Esophagus muscularis mucosa (tissue), 4 donors: ENCODE data around the gene ALG12. TPM values are rescaled to one million over a fixed set of nuclear protein-coding genes. Genes with fewer than 3 reads are reported as not detected.

ENCODE experiments used
- DNase-seq: peaks from one replicate; pipeline ENCODE4 v3.0.0-alpha.2; 2017; ENCODE audit errors: extremely low spot score
- H3K27ac ChIP-seq, 4 donors: fragments of 200-600 bp; sonication (generic); replicated peaks in 1 of 4; 1 replicate in 3 of 4; 2 replicates in 1 of 4; pipeline ENCODE4 v1.5.1; 2016 to 2019; ENCODE audit warnings: mild to moderate bottlenecking in 1 of 4
- H3K27me3 ChIP-seq, 4 donors: fragments of 200-600 bp; sonication (generic); one replicate each; pipeline versions ENCODE4 v1.5.1 to v1.6.0; 2016 to 2019
- H3K36me3 ChIP-seq, 4 donors: fragments of 200-600 bp; sonication (generic); one replicate each; pipeline ENCODE4 v1.5.1; 2016 to 2019
- H3K4me1 ChIP-seq, 4 donors: fragments of 200-600 bp; sonication (generic); one replicate each; pipeline ENCODE4 v1.5.1; 2016 to 2019
- H3K4me3 ChIP-seq, 4 donors: fragments of 200-600 bp; sonication (generic); 1 replicate in 2 of 4; 2 replicates in 2 of 4; pipeline ENCODE4 v1.5.1; 2016 to 2019; ENCODE audit warnings: mild to moderate bottlenecking in 4 of 4, moderate library complexity in 1 of 4
- H3K9me3 ChIP-seq, 4 donors: fragments of 200-600 bp; sonication (generic); 1 replicate in 3 of 4; 2 replicates in 1 of 4; pipeline ENCODE4 v1.5.1; 2016 to 2019
- EP300 ChIP-seq: sonication (generic); formaldehyde crosslinking; IDR thresholded peaks from one replicate; pipeline ENCODE4 v1.6.1; 2017; ENCODE audit warnings: antibody characterized with exemption
- POLR2A ChIP-seq: fragments of 450-650 bp; IDR thresholded peaks from one replicate; pipeline ENCODE4 v1.6.1; 2017; ENCODE audit warnings: antibody characterized with exemption, moderate library complexity, mild to moderate bottlenecking, low read depth
- POLR2AphosphoS5 ChIP-seq, 2 donors: sonication (generic); formaldehyde crosslinking; IDR thresholded peaks; one replicate each; pipeline ENCODE4 v1.6.1; 2017; ENCODE audit warnings: antibody characterized with exemption in 2 of 2
- WGBS: methylation state at CpG from one replicate; pipeline ENCODE4 v1.1.5; 2018; 5-methylcytosine and 5-hydroxymethylcytosine counted together
- intact Hi-C: fragments of 100-400 bp; cut with DNase I; formaldehyde crosslinking; loops from one replicate; pipeline ENCODE4 v1.15.1; 2023
- total RNA-seq, 4 donors: library from RNA; depleted of rRNA; stranded (reverse); fragments of >200 nt; gene quantifications; one replicate each; pipeline versions ENCODE4 v1.1.0 to v1.2.1, GENCODE V29; 2016
- TF ChIP-seq, protein P1 (sequence below), 3 experiments: fragments of 200-600 bp in 2 of 3; fragments of 450-650 bp in 1 of 3; sonication (generic) in 2 of 3; IDR thresholded peaks; one replicate each; pipeline ENCODE4 v1.5.1; 2017 to 2019; ENCODE audit warnings: antibody characterized with exemption in 3 of 3, mild to moderate bottlenecking in 2 of 3, moderate library complexity in 1 of 3

The ALG12 gene
- total RNA-seq, 4 donors from 2014 or later = 17.7 to 28.0 (median 23.8) TPM

DNA sequence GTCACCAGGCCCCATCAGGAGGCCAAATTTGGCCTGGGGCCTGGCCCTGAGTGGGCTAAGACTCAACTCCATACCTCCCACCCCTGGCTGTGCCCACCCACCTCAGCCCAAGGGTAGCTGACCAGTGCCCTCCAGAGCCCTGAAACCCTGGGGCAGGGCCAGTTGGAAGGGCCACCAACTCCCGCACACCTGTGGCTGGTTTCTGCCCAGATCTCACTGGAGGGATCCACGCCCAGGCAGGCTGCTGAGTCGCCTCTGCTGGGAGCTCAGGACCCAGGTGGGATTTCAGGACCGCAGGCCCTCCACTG, 33.4 kb upstream of the ALG12 start:
- 80% methylated on average over 1 of the region's 4 CpGs for WGBS
- Histone ChIP-seq H3K4me3 (no peak overlapping the region), H3K4me1 (peaks cover 39 to 45% (median 40%) of the 10 kb centered on the region in 4 donors), H3K36me3 (no peaks in the 10 kb centered on the region), H3K27me3 (no peaks in the 10 kb centered on the region), H3K27ac (peak overlapping the region in 1 of 4 donors; percentile 57), H3K9me3 (no peaks in the 10 kb centered on the region)
- intact Hi-C loops = no loop called here
- no peak for TF ChIP-seq EP300
- TF ChIP-seq, protein P1, sequence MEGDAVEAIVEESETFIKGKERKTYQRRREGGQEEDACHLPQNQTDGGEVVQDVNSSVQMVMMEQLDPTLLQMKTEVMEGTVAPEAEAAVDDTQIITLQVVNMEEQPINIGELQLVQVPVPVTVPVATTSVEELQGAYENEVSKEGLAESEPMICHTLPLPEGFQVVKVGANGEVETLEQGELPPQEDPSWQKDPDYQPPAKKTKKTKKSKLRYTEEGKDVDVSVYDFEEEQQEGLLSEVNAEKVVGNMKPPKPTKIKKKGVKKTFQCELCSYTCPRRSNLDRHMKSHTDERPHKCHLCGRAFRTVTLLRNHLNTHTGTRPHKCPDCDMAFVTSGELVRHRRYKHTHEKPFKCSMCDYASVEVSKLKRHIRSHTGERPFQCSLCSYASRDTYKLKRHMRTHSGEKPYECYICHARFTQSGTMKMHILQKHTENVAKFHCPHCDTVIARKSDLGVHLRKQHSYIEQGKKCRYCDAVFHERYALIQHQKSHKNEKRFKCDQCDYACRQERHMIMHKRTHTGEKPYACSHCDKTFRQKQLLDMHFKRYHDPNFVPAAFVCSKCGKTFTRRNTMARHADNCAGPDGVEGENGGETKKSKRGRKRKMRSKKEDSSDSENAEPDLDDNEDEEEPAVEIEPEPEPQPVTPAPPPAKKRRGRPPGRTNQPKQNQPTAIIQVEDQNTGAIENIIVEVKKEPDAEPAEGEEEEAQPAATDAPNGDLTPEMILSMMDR (IDR thresholded peaks at IDR 0.05) = no peak
- DNase-seq = no peak

DNA sequence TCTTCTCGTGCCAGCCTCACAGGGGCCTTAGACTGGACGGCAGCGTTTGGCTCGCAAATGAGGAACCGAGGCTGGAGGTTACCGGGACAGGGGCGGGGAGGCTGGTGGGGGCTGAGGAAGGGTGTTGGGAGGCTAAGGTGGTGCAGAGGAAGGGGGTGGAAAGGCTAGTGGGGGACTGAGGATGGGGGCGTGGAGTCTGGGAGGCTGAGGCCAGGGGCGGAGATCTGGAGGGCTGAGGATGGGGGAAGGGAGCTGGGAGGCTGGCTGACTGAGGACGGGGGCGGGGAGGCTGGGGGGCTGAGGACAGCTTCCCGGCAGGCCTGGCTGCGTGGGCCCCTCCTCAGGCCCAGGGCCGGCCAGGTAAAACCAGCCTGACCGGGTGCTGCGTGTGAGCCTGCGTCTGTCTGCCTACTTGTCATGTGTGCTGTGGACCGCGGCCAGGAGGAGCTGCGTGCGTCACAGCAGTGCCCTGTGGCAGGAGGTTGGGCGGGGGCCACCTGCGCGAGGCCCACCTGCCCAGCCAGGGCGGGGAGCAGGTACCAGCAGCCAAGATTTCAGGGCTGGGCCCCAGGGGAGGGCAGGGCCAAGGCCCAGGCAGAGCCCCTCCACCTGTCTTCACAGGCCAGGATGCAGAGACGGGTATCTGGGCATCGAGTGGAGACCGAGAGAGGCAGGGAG, 32.9 kb upstream of the ALG12 start:
- Histone ChIP-seq H3K9me3 (no peaks in the 10 kb centered on the region), H3K4me3 (no peak overlapping the region), H3K36me3 (no peaks in the 10 kb centered on the region), H3K27me3 (no peaks in the 10 kb centered on the region), H3K27ac (peak overlapping the region in 1 of 4 donors; percentile 57), H3K4me1 (peaks cover 39 to 45% (median 40%) of the 10 kb centered on the region in 4 donors)
- intact Hi-C loops = no loop called here
- 83% methylated on average over 16 of the region's 28 CpGs for WGBS
- no peak for DNase-seq
- TF ChIP-seq, protein P1 (IDR thresholded peaks at IDR 0.05) = no peak
- TF ChIP-seq POLR2A = no peak
- no peak for TF ChIP-seq POLR2AphosphoS5 (IDR thresholded peaks at IDR 0.05)
- no peak for TF ChIP-seq EP300

DNA sequence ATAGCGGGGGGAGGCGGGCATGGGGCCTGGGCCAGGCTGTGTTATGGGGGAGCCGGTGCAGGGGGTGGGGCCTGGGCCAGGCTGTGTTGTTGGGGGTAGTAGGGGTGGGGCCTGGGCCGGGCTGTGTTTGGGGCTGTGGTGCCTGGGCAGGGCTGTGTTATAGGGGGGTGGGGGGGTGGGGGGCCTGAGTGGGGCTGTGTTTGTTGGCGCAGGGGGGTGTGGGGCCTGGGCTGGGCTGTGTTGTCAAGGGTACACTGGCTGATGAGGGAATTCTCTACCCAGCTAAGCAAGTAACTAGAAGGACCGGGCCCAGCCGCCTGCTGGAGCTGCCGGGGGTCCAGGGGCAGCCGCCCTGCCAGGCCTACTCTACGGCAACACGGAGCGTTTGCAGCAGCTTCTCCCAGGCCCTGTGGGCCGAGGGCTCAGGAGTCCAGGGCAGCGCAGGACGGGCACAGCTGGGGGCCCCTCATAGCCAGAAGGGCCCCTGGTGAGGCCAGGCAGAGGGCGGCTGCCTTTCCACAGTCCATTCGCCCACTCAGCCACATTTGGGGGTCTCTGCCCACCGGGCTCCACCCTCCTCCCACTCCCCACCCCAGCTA, 32.3 kb upstream of the ALG12 start:
- intact Hi-C loops = no loop called here
- peak overlapping the region in 1 of 4 donors; percentile 40 for H3K27ac ChIP-seq
- H3K9me3 ChIP-seq = no peaks in the 10 kb centered on the region
- TF ChIP-seq EP300 = no peak
- TF ChIP-seq POLR2AphosphoS5 (IDR thresholded peaks at IDR 0.05) = no peak
- TF ChIP-seq, protein P1 (IDR thresholded peaks at IDR 0.05) = no peak
- TF ChIP-seq POLR2A = no peak
- no peak for DNase-seq
- WGBS = 93% methylated on average over 9 of the region's 18 CpGs
- peaks cover 39 to 44% (median 40%) of the 10 kb centered on the region in 4 donors for H3K4me1 ChIP-seq
- no peaks in the 10 kb centered on the region for H3K27me3 ChIP-seq
- no peak overlapping the region for H3K4me3 ChIP-seq
- no peaks in the 10 kb centered on the region for H3K36me3 ChIP-seq

DNA sequence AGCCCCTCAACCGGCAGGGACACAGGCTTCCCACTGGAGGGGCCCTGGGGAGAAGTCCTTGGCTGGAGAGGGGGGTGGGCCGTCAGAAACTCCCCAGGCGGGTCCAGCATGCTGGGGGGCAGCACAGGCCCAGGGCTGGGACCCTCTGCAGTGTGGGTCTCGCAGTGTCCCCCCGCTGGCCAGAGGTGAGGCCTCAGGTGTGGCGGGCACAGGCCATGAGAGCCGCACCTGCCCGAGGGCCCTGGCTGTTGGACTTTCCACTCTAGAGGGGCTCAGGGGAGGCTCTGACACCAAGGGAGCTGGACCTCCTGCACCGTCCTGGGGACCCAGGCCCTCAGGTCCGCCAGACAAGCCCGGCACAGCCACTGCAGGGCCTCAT, 31.7 kb upstream of the ALG12 start:
- 66% methylated on average over 4 of the region's 11 CpGs for WGBS
- Histone ChIP-seq H3K4me3 (no peak overlapping the region), H3K4me1 (peaks cover 33 to 39% (median 34%) of the 10 kb centered on the region in 4 donors), H3K9me3 (no peaks in the 10 kb centered on the region), H3K27ac (peak overlapping the region in 1 of 4 donors; percentile 40), H3K27me3 (no peaks in the 10 kb centered on the region), H3K36me3 (no peaks in the 10 kb centered on the region)
- TF ChIP-seq, protein P1 (IDR thresholded peaks at IDR 0.05) = no peak
- TF ChIP-seq EP300 = no peak
- no peak for TF ChIP-seq POLR2A
- TF ChIP-seq POLR2AphosphoS5 (IDR thresholded peaks at IDR 0.05) = no peak
- intact Hi-C loops = no loop called here
- no peak for DNase-seq
